GM12878 (cell line): ENCODE data around the gene FNTB.

ENCODE experiments used
- EGR1 ChIP-seq, 2 experiments: IDR thresholded peaks; 1 replicate in 1 of 2; 2 replicates in 1 of 2; pipeline ENCODE4 v1.6.1; 2011 to 2012; ENCODE audit warnings: low read depth in 2 of 2, low read length in 2 of 2, borderline replicate concordance in 1 of 2, mild to moderate bottlenecking in 1 of 2, moderate library complexity in 1 of 2
- MYC ChIP-seq: IDR thresholded peaks from 2 replicates; pipeline ENCODE4 v1.6.1; 2011; ENCODE audit warnings: mild to moderate bottlenecking, low read length, moderate library complexity, inconsistent platforms; ENCODE audit not compliant: insufficient read depth, insufficient replicate concordance, insufficient read length, severe bottlenecking
- NR2F1 ChIP-seq: fragments of 450-650 bp; conservative IDR thresholded peaks from 2 replicates; pipeline ENCODE4 v1.6.1; 2017; ENCODE audit warnings: mild to moderate bottlenecking
- POLR2A ChIP-seq: IDR thresholded peaks from 2 replicates; pipeline ENCODE4 v1.6.1; 2011; ENCODE audit warnings: low read depth, mild to moderate bottlenecking, low read length
- RFX5 ChIP-seq: IDR thresholded peaks from 2 replicates; pipeline ENCODE4 v1.6.1; 2011; ENCODE audit warnings: low read depth, low read length, improper control_type of control experiment
- SMC3 ChIP-seq: IDR thresholded peaks from 2 replicates; pipeline ENCODE4 v1.6.1; 2011; ENCODE audit warnings: low read length, improper control_type of control experiment, borderline replicate concordance
- TF ChIP-seq, protein P1 (sequence below): IDR thresholded peaks from 2 replicates; pipeline ENCODE4 v1.6.1; 2011; ENCODE audit warnings: mild to moderate bottlenecking, low read depth, low read length, moderate library complexity; ENCODE audit not compliant: insufficient replicate concordance
- TF ChIP-seq, protein P2 (sequence below), 3 experiments: IDR thresholded peaks in 2 of 3; conservative IDR thresholded peaks in 1 of 3; 2 replicates each; pipeline ENCODE4 v1.5.1; 2011; ENCODE audit warnings: low read depth in 3 of 3, low read length in 3 of 3, mild to moderate bottlenecking in 3 of 3, control low read depth in 2 of 3, moderate library complexity in 2 of 3, inconsistent platforms in 1 of 3, mixed read lengths in 1 of 3; ENCODE audit not compliant: control insufficient read depth in 2 of 3, insufficient read depth in 1 of 3; ENCODE audit errors: extremely low read depth in 1 of 3
- TF ChIP-seq, protein P3 (sequence below): fragments of 450-650 bp; IDR thresholded peaks from 2 replicates; pipeline ENCODE4 v1.6.1; 2016; ENCODE audit warnings: mild to moderate bottlenecking, moderate library complexity, borderline replicate concordance
- TF ChIP-seq, protein P4 (sequence below): fragments of 450-650 bp; formaldehyde crosslinking; IDR thresholded peaks from 2 replicates; pipeline ENCODE4 v1.5.0; 2022; ENCODE audit warnings: mild to moderate bottlenecking, missing genetic modification characterization

DNA sequence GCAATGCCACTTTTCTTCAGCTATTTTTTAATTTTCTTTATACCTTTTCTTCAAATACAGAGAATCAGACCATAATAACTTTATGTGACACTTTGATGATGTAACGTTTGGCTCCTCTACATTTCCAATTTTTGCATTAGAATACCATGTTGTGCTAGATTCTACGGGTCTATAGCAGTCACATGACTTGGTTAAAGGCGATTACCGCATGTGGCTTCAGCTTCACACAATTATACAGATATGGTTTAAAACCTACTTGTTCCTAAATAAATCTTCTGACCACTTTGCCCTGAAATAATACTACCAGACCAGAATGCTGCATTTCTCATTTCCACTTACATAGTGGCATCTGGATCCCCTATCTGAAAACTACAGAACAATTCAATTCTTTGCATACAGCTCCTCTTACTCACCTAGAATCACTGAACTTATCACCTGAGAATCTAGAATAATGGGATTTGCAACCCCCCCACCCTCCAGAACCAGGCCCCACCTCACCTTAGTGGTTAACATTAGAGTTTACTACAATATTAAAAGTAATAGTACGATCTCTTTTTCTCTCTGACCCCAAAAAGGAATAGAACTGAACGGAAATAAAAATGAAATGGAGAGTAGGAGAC lies 114.3 kb downstream of the FNTB start:
- TF ChIP-seq NR2F1 (no peak), MYC (no peak), RFX5 (no peak), EGR1 (IDR thresholded peaks at IDR 0.05; ENCODE audit: borderline replicate concordance in 1 of 2, low read depth in 2 of 2, low read length in 2 of 2) (no peak), POLR2A (no peak), SMC3 (no peak)
- TF ChIP-seq, protein P1, sequence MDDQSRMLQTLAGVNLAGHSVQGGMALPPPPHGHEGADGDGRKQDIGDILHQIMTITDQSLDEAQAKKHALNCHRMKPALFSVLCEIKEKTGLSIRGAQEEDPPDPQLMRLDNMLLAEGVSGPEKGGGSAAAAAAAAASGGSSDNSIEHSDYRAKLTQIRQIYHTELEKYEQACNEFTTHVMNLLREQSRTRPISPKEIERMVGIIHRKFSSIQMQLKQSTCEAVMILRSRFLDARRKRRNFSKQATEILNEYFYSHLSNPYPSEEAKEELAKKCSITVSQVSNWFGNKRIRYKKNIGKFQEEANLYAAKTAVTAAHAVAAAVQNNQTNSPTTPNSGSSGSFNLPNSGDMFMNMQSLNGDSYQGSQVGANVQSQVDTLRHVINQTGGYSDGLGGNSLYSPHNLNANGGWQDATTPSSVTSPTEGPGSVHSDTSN = no peak
- TF ChIP-seq, protein P2, sequence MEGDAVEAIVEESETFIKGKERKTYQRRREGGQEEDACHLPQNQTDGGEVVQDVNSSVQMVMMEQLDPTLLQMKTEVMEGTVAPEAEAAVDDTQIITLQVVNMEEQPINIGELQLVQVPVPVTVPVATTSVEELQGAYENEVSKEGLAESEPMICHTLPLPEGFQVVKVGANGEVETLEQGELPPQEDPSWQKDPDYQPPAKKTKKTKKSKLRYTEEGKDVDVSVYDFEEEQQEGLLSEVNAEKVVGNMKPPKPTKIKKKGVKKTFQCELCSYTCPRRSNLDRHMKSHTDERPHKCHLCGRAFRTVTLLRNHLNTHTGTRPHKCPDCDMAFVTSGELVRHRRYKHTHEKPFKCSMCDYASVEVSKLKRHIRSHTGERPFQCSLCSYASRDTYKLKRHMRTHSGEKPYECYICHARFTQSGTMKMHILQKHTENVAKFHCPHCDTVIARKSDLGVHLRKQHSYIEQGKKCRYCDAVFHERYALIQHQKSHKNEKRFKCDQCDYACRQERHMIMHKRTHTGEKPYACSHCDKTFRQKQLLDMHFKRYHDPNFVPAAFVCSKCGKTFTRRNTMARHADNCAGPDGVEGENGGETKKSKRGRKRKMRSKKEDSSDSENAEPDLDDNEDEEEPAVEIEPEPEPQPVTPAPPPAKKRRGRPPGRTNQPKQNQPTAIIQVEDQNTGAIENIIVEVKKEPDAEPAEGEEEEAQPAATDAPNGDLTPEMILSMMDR (IDR thresholded peaks at IDR 0.05 in 2 of 3, conservative IDR thresholded peaks at IDR 0.05 in 1 of 3; ENCODE audit: control insufficient read depth in 2 of 3, extremely low read depth in 1 of 3, insufficient read depth in 1 of 3, low read depth in 3 of 3, low read length in 3 of 3) = no peak
- TF ChIP-seq, protein P3, sequence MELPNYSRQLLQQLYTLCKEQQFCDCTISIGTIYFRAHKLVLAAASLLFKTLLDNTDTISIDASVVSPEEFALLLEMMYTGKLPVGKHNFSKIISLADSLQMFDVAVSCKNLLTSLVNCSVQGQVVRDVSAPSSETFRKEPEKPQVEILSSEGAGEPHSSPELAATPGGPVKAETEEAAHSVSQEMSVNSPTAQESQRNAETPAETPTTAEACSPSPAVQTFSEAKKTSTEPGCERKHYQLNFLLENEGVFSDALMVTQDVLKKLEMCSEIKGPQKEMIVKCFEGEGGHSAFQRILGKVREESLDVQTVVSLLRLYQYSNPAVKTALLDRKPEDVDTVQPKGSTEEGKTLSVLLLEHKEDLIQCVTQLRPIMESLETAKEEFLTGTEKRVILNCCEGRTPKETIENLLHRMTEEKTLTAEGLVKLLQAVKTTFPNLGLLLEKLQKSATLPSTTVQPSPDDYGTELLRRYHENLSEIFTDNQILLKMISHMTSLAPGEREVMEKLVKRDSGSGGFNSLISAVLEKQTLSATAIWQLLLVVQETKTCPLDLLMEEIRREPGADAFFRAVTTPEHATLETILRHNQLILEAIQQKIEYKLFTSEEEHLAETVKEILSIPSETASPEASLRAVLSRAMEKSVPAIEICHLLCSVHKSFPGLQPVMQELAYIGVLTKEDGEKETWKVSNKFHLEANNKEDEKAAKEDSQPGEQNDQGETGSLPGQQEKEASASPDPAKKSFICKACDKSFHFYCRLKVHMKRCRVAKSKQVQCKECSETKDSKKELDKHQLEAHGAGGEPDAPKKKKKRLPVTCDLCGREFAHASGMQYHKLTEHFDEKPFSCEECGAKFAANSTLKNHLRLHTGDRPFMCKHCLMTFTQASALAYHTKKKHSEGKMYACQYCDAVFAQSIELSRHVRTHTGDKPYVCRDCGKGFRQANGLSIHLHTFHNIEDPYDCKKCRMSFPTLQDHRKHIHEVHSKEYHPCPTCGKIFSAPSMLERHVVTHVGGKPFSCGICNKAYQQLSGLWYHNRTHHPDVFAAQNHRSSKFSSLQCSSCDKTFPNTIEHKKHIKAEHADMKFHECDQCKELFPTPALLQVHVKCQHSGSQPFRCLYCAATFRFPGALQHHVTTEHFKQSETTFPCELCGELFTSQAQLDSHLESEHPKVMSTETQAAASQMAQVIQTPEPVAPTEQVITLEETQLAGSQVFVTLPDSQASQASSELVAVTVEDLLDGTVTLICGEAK = no peak
- TF ChIP-seq, protein P4, sequence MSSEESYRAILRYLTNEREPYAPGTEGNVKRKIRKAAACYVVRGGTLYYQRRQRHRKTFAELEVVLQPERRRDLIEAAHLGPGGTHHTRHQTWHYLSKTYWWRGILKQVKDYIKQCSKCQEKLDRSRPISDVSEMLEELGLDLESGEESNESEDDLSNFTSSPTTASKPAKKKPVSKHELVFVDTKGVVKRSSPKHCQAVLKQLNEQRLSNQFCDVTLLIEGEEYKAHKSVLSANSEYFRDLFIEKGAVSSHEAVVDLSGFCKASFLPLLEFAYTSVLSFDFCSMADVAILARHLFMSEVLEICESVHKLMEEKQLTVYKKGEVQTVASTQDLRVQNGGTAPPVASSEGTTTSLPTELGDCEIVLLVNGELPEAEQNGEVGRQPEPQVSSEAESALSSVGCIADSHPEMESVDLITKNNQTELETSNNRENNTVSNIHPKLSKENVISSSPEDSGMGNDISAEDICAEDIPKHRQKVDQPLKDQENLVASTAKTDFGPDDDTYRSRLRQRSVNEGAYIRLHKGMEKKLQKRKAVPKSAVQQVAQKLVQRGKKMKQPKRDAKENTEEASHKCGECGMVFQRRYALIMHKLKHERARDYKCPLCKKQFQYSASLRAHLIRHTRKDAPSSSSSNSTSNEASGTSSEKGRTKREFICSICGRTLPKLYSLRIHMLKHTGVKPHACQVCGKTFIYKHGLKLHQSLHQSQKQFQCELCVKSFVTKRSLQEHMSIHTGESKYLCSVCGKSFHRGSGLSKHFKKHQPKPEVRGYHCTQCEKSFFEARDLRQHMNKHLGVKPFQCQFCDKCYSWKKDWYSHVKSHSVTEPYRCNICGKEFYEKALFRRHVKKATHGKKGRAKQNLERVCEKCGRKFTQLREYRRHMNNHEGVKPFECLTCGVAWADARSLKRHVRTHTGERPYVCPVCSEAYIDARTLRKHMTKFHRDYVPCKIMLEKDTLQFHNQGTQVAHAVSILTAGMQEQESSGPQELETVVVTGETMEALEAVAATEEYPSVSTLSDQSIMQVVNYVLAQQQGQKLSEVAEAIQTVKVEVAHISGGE = no peak
